Liver (tissue), 3 donors: ENCODE data around the gene TBL1X.

Experiments
- GABPA ChIP-seq, 2 donors: IDR thresholded peaks in 1 of 2; conservative IDR thresholded peaks in 1 of 2; 2 replicates each; pipeline ENCODE4 v1.6.1; 2016; ENCODE audit warnings: antibody characterized with exemption in 2 of 2, mild to moderate bottlenecking in 1 of 2, moderate library complexity in 1 of 2
- HNF4G ChIP-seq: IDR thresholded peaks from 2 replicates; pipeline ENCODE4 v1.6.1; 2016; ENCODE audit warnings: antibody characterized with exemption
- MAX ChIP-seq: IDR thresholded peaks from 2 replicates; pipeline ENCODE4 v1.6.1; 2016; ENCODE audit warnings: antibody characterized with exemption
- NR2F2 ChIP-seq: IDR thresholded peaks from 2 replicates; pipeline ENCODE4 v1.6.1; 2016; ENCODE audit warnings: antibody characterized with exemption
- RAD21 ChIP-seq, 2 donors: IDR thresholded peaks; 2 replicates each; pipeline ENCODE4 v1.6.1; 2016; ENCODE audit warnings: antibody characterized with exemption in 2 of 2, mild to moderate bottlenecking in 2 of 2
- REST ChIP-seq: IDR thresholded peaks from 2 replicates; pipeline ENCODE4 v1.6.1; 2016; ENCODE audit warnings: antibody characterized with exemption, mild to moderate bottlenecking
- SP1 ChIP-seq: IDR thresholded peaks from 2 replicates; pipeline ENCODE4 v1.6.1; 2018; ENCODE audit warnings: antibody characterized with exemption, mild to moderate bottlenecking
- TAF1 ChIP-seq: conservative IDR thresholded peaks from 2 replicates; pipeline ENCODE4 v1.6.1; 2016; ENCODE audit warnings: antibody characterized with exemption, mild to moderate bottlenecking
- YY1 ChIP-seq: IDR thresholded peaks from 2 replicates; pipeline ENCODE4 v1.6.1; 2016; ENCODE audit warnings: antibody characterized with exemption, mild to moderate bottlenecking
- TF ChIP-seq, protein P1 (sequence below): fragments of 150-350 bp; IDR thresholded peaks from 2 replicates; pipeline ENCODE4 v1.5.1; 2017; ENCODE audit warnings: improper control_type of control experiment, low read depth, low read length; ENCODE audit not compliant: missing input control
- TF ChIP-seq, protein P2 (sequence below): IDR thresholded peaks from 2 replicates; pipeline ENCODE4 v1.6.1; 2016; ENCODE audit warnings: antibody characterized with exemption
- donor health status: healthy.
- donor health status: healthy.

- TF ChIP-seq, protein P1, sequence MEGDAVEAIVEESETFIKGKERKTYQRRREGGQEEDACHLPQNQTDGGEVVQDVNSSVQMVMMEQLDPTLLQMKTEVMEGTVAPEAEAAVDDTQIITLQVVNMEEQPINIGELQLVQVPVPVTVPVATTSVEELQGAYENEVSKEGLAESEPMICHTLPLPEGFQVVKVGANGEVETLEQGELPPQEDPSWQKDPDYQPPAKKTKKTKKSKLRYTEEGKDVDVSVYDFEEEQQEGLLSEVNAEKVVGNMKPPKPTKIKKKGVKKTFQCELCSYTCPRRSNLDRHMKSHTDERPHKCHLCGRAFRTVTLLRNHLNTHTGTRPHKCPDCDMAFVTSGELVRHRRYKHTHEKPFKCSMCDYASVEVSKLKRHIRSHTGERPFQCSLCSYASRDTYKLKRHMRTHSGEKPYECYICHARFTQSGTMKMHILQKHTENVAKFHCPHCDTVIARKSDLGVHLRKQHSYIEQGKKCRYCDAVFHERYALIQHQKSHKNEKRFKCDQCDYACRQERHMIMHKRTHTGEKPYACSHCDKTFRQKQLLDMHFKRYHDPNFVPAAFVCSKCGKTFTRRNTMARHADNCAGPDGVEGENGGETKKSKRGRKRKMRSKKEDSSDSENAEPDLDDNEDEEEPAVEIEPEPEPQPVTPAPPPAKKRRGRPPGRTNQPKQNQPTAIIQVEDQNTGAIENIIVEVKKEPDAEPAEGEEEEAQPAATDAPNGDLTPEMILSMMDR = no peak
- TF ChIP-seq TAF1 (no peak), GABPA (IDR thresholded peaks at IDR 0.05 in 1 of 2, conservative IDR thresholded peaks at IDR 0.05 in 1 of 2) (no peak), YY1 (no peak), REST (no peak), MAX (no peak), RAD21 (IDR thresholded peaks at IDR 0.05) (no peak), HNF4G (no peak), NR2F2 (no peak), SP1 (no peak)
- TF ChIP-seq, protein P2, sequence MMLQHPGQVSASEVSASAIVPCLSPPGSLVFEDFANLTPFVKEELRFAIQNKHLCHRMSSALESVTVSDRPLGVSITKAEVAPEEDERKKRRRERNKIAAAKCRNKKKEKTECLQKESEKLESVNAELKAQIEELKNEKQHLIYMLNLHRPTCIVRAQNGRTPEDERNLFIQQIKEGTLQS = no peak
These were observed 170.5 kb downstream of the TBL1X start for GRCh38 chrX:9635368-9635767.
